Measurements from ENCODE around the gene TSSC4.
A peak's percentile ranks its signal among the peaks of the same experiment; 100 is the strongest.

Gene TSSC4

GRCh38 chr11:2406451-2406850, 5.9 kb downstream of the TSSC4 start:
- Mint-ChIP-seq H3K27me3 (ENCODE audit: low read depth) (no peaks in the 10 kb centered on the region), H3K36me3 (ENCODE audit: low read depth) (no peaks in the 10 kb centered on the region), H3K4me1 (peaks cover 15% of the 10 kb centered on the region), H3K27ac (peak overlapping the region in 2 of 3 experiments; percentile 16 to 81), H3K4me3 (peak overlapping the region in 2 of 3 experiments; percentile 36 to 43), H3K9me3 (no peaks in the 10 kb centered on the region)
- TF ChIP-seq, protein P1, sequence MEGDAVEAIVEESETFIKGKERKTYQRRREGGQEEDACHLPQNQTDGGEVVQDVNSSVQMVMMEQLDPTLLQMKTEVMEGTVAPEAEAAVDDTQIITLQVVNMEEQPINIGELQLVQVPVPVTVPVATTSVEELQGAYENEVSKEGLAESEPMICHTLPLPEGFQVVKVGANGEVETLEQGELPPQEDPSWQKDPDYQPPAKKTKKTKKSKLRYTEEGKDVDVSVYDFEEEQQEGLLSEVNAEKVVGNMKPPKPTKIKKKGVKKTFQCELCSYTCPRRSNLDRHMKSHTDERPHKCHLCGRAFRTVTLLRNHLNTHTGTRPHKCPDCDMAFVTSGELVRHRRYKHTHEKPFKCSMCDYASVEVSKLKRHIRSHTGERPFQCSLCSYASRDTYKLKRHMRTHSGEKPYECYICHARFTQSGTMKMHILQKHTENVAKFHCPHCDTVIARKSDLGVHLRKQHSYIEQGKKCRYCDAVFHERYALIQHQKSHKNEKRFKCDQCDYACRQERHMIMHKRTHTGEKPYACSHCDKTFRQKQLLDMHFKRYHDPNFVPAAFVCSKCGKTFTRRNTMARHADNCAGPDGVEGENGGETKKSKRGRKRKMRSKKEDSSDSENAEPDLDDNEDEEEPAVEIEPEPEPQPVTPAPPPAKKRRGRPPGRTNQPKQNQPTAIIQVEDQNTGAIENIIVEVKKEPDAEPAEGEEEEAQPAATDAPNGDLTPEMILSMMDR (IDR thresholded peaks at IDR 0.05; ENCODE audit: unreplicated experiment in 3 of 3): no peak

- Mint-ChIP-seq H3K27ac (peak overlapping the region; percentile 16 to 99 (median 85)), H3K36me3 (ENCODE audit: low read depth) (no peaks in the 10 kb centered on the region), H3K27me3 (ENCODE audit: low read depth) (no peaks in the 10 kb centered on the region), H3K4me3 (no peak overlapping the region), H3K9me3 (no peaks in the 10 kb centered on the region), H3K4me1 (peaks cover 15% of the 10 kb centered on the region)
- TF ChIP-seq, protein P1 (IDR thresholded peaks at IDR 0.05; ENCODE audit: unreplicated experiment in 3 of 3): no peak
Observed at GRCh38 chr11:2406878-2407410, 6.4 kb downstream of the TSSC4 start.

GRCh38 chr11:2408671-2409070, 8.1 kb downstream of the TSSC4 start:
- Mint-ChIP-seq H3K4me3 (peak overlapping the region; percentile 35 to 80 (median 39)), H3K27me3 (ENCODE audit: low read depth) (no peaks in the 10 kb centered on the region), H3K27ac (peak overlapping the region; percentile 99 to 100 (median 99)), H3K4me1 (peaks cover 15% of the 10 kb centered on the region), H3K9me3 (no peaks in the 10 kb centered on the region), H3K36me3 (ENCODE audit: low read depth) (no peaks in the 10 kb centered on the region)
- TF ChIP-seq, protein P1 (IDR thresholded peaks at IDR 0.05; ENCODE audit: unreplicated experiment in 3 of 3): no peak

DNA sequence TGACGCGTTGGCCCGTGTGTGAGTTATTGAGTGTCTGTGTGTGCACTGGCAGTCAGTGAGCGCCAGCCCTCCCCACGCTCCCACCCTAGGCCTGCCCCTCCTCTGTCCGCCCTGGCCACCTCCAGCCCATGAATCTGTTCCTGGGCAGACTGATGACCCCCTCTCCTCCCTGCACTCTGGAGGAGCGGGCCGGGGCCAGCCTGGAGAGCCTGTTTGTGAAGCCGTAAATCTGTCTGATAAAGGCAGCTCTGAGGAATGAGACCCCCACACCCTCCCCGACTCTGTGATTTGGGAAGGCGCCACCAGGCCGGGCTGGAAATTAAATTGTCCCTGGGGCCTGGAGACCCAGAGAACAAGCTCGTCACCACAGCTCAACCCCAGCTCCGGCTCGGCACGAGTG, 8.6 kb downstream of the TSSC4 start:
- Mint-ChIP-seq H3K4me3 (peak overlapping the region; percentile 20 to 80 (median 39)), H3K27ac (peak overlapping the region; percentile 99 to 100 (median 99)), H3K4me1 (peaks cover 15% of the 10 kb centered on the region), H3K36me3 (ENCODE audit: low read depth) (no peaks in the 10 kb centered on the region), H3K27me3 (ENCODE audit: low read depth) (no peaks in the 10 kb centered on the region), H3K9me3 (no peaks in the 10 kb centered on the region)
- TF ChIP-seq, protein P1 (IDR thresholded peaks at IDR 0.05; ENCODE audit: unreplicated experiment in 3 of 3): no peak

DNA sequence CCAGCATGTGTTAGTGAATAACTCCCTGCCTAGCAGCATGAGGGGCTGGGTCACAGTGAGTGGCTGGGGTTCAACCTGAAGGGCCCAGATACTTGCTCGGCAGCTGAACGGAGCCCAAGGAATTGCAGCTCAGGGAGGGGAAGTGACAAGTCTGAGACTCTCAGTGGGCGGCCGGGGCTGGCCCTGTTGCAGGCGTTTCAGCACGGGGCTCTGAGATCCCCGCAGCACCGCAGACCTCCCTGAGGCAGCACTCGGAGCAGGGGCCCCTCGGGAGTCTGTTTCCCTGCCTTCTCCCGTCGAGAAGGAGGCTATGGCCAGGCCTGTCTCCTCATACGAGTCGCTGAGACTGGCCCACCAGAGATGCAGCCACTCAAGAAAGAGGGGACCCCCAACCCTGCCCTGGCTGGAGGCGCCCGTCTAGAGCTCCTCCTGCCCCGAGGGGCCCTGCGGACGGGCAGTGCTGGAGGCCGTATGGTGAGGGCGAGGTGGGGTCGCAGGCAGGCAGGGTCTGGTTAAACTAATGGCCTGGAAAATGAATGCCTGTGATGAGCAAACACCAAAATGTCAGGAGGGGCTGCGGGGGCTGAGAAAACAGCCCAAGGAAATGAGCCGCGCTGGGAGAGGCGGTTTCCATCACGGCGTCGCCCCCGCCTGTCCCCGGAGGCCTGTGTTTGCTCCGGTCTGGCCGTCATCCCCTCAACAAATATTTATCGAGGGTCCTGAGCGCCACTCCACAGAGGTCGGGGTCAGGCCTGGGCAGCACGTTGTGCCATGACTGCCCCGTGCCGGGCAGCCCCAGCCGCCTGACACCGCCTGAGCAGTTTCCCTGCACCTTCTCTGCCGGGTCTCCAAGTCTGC, 9.3 kb downstream of the TSSC4 start:
- no peaks in the 10 kb centered on the region for H3K36me3 Mint-ChIP-seq (ENCODE audit: low read depth)
- H3K27me3 Mint-ChIP-seq (ENCODE audit: low read depth): no peaks in the 10 kb centered on the region
- peak overlapping the region; percentile 99 to 100 (median 99) for H3K27ac Mint-ChIP-seq
- no peaks in the 10 kb centered on the region for H3K9me3 Mint-ChIP-seq
- peak overlapping the region in 1 of 3 experiments; percentile 39 for H3K4me3 Mint-ChIP-seq
- TF ChIP-seq, protein P1 (IDR thresholded peaks at IDR 0.05; ENCODE audit: unreplicated experiment in 3 of 3): no peak
- peaks cover 15% of the 10 kb centered on the region for H3K4me1 Mint-ChIP-seq
